A549 (cell line): ENCODE results near the gene SMIM8.

ENCODE experiments used
- CTCF ChIP-seq: fragments of >200 bp; sonication (Bioruptor Twin); formaldehyde crosslinking; IDR thresholded peaks from 3 replicates; pipeline ENCODE4 v1.5.1; 2016
- MAFK ChIP-seq: fragments of 450-650 bp; IDR thresholded peaks from 2 replicates; pipeline ENCODE4 v1.6.1; 2014; ENCODE audit not compliant: partially characterized antibody
- MAX ChIP-seq: IDR thresholded peaks from 2 replicates; pipeline ENCODE4 v1.6.1; 2012
- NPAS2 ChIP-seq: fragments of 250-450 bp; sonication (Bioruptor Pico); IDR thresholded peaks from 2 replicates; pipeline ENCODE4 v1.8.0; 2022; ENCODE audit warnings: mild to moderate bottlenecking, moderate library complexity, borderline replicate concordance
- POLR2A ChIP-seq: IDR thresholded peaks from 2 replicates; pipeline ENCODE4 v1.6.1; 2012; ENCODE audit warnings: mild to moderate bottlenecking, low read length
- TF ChIP-seq, protein P1 (sequence below): fragments of 250-450 bp; sonication (Bioruptor Pico); IDR thresholded peaks from 2 replicates; pipeline ENCODE4 v1.5.0; 2021; ENCODE audit warnings: mild to moderate bottlenecking, moderate library complexity, borderline replicate concordance
- TF ChIP-seq, protein P2 (sequence below): fragments of 200-600 bp; sonication (generic); IDR thresholded peaks from 2 replicates; pipeline ENCODE4 v1.6.1; 2016; ENCODE audit warnings: antibody characterized with exemption, mild to moderate bottlenecking, moderate library complexity

- TF ChIP-seq, protein P1, sequence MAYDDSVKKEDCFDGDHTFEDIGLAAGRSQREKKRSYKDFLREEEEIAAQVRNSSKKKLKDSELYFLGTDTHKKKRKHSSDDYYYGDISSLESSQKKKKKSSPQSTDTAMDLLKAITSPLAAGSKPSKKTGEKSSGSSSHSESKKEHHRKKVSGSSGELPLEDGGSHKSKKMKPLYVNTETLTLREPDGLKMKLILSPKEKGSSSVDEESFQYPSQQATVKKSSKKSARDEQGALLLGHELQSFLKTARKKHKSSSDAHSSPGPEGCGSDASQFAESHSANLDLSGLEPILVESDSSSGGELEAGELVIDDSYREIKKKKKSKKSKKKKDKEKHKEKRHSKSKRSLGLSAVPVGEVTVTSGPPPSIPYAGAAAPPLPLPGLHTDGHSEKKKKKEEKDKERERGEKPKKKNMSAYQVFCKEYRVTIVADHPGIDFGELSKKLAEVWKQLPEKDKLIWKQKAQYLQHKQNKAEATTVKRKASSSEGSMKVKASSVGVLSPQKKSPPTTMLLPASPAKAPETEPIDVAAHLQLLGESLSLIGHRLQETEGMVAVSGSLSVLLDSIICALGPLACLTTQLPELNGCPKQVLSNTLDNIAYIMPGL (CRISPR knock-in tag) = no peak
- TF ChIP-seq, protein P2, sequence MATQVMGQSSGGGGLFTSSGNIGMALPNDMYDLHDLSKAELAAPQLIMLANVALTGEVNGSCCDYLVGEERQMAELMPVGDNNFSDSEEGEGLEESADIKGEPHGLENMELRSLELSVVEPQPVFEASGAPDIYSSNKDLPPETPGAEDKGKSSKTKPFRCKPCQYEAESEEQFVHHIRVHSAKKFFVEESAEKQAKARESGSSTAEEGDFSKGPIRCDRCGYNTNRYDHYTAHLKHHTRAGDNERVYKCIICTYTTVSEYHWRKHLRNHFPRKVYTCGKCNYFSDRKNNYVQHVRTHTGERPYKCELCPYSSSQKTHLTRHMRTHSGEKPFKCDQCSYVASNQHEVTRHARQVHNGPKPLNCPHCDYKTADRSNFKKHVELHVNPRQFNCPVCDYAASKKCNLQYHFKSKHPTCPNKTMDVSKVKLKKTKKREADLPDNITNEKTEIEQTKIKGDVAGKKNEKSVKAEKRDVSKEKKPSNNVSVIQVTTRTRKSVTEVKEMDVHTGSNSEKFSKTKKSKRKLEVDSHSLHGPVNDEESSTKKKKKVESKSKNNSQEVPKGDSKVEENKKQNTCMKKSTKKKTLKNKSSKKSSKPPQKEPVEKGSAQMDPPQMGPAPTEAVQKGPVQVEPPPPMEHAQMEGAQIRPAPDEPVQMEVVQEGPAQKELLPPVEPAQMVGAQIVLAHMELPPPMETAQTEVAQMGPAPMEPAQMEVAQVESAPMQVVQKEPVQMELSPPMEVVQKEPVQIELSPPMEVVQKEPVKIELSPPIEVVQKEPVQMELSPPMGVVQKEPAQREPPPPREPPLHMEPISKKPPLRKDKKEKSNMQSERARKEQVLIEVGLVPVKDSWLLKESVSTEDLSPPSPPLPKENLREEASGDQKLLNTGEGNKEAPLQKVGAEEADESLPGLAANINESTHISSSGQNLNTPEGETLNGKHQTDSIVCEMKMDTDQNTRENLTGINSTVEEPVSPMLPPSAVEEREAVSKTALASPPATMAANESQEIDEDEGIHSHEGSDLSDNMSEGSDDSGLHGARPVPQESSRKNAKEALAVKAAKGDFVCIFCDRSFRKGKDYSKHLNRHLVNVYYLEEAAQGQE = no peak
- TF ChIP-seq MAX = no peak
- no peak for TF ChIP-seq CTCF
- TF ChIP-seq NPAS2 (CRISPR knock-in tag) = no peak
- TF ChIP-seq POLR2A = no peak
- TF ChIP-seq MAFK = no peak
Measured at GRCh38 chr6:87366899-87367298, 44.5 kb downstream of the SMIM8 start.
